Measurements from ENCODE around the gene ZNF619. TPM values are rescaled to one million over a fixed set of nuclear protein-coding genes. Genes with fewer than 3 reads are reported as not detected.

ZNF619 gene
- total and polyA plus RNA-seq, 2 of the 4 experiments (the other 2 are of a cell fraction): 2.0 to 4.8 TPM

DNA sequence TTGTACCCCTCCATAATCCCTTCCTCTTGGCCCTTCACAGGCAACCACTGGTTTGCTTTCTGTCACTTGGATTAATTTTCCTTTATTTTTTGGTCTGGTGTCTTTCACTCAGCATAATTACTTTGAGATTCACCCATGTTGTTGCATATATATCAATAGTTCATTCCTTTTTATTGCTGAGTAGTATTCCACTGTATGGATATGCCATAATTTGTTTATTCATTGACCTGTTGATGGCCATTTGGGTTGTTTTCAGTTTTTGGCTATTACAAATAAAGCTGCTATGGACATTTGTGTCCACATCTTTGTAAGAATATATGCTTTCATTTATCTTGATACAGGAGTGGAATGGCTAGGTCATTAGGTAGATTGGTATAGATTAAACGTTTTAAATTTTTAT is 41.9 kb downstream of the ZNF619 start:
- Histone ChIP-seq H2AFZ (replicated peaks; ENCODE audit: low read length, poor library complexity) (no peak overlapping the region), H3K27me3 (ENCODE audit: control insufficient read depth, insufficient read depth, low read length) (no peaks in the 10 kb centered on the region), H3K4me1 (ENCODE audit: control insufficient read depth, insufficient read depth, low read length) (0 out of 2 replicates have a peak, but pooled peaks cover 2% of the 10 kb centered on the region), H3K56ac (ENCODE audit: extremely low read depth, insufficient read depth, low read length) (no peak overlapping the region), H4K8ac (ENCODE audit: low read depth in 2 of 2, low read length in 2 of 2) (no peak overlapping the region), H4K5ac (ENCODE audit: low read depth, low read length) (no peak overlapping the region), H3K18ac (ENCODE audit: low read depth, low read length) (no peak overlapping the region), H3K9me1 (ENCODE audit: insufficient read depth, low read length) (no peaks in the 10 kb centered on the region), H3K9ac (ENCODE audit: low read depth, low read length) (no peak overlapping the region), H2BK15ac (ENCODE audit: low read depth, low read length) (no peak overlapping the region), H4K20me1 (ENCODE audit: insufficient read depth, low read length) (no peaks in the 10 kb centered on the region), H3K36me3 (ENCODE audit: control insufficient read depth, insufficient read depth, low read length) (no peaks in the 10 kb centered on the region), H3K27ac (ENCODE audit: insufficient read depth, low read length) (no peak overlapping the region), H2AK9ac (replicated peaks; ENCODE audit: low read depth, low read length, poor library complexity) (no peak overlapping the region), H2BK20ac (ENCODE audit: low read depth, low read length) (no peak overlapping the region), H4K91ac (ENCODE audit: insufficient read depth, low read depth, low read length) (no peak overlapping the region), H2BK120ac (ENCODE audit: low read depth, low read length) (no peak overlapping the region), H3K79me1 (ENCODE audit: low read depth in 1 of 2, low read length in 2 of 2) (no peaks in the 10 kb centered on the region), H3K4me2 (ENCODE audit: low read depth, low read length) (no peak overlapping the region), H2AK5ac (ENCODE audit: low read depth, low read length) (no peak overlapping the region), H2BK5ac (ENCODE audit: low read depth, low read length, poor library complexity, severe bottlenecking) (no peak overlapping the region), H3K9me3 (ENCODE audit: control insufficient read depth, insufficient read depth, low read length) (no peaks in the 10 kb centered on the region), H3K4ac (ENCODE audit: low read depth, low read length) (no peak overlapping the region), H3K4me3 (ENCODE audit: insufficient read depth, low read depth, low read length) (no peak overlapping the region), H3K23ac (ENCODE audit: low read depth, low read length) (no peak overlapping the region), H3K14ac (replicated peaks; ENCODE audit: low read depth, low read length) (no peak overlapping the region)
- no peak for TF ChIP-seq CEBPB (IDR thresholded peaks at IDR 0.05; ENCODE audit: low read depth, low read length)
- TF ChIP-seq MAFK (IDR thresholded peaks at IDR 0.05; ENCODE audit: low read depth, low read length): no peak
- TF ChIP-seq CHD1 (IDR thresholded peaks at IDR 0.05; ENCODE audit: low read depth, low read length): no peak
- TF ChIP-seq RFX5 (IDR thresholded peaks at IDR 0.05; ENCODE audit: low read depth, low read length): no peak
- TF ChIP-seq MAZ (IDR thresholded peaks at IDR 0.05; ENCODE audit: borderline replicate concordance, low read depth, low read length): no peak
- TF ChIP-seq, protein P1, sequence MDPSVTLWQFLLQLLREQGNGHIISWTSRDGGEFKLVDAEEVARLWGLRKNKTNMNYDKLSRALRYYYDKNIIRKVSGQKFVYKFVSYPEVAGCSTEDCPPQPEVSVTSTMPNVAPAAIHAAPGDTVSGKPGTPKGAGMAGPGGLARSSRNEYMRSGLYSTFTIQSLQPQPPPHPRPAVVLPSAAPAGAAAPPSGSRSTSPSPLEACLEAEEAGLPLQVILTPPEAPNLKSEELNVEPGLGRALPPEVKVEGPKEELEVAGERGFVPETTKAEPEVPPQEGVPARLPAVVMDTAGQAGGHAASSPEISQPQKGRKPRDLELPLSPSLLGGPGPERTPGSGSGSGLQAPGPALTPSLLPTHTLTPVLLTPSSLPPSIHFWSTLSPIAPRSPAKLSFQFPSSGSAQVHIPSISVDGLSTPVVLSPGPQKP (IDR thresholded peaks at IDR 0.05; ENCODE audit: borderline replicate concordance, low read depth, low read length): no peak
- no peak for TF ChIP-seq SMC3 (IDR thresholded peaks at IDR 0.05; ENCODE audit: low read depth, low read length)
- no peak for TF ChIP-seq FOS (IDR thresholded peaks at IDR 0.05; ENCODE audit: low read depth, low read length)
- TF ChIP-seq, protein P2, sequence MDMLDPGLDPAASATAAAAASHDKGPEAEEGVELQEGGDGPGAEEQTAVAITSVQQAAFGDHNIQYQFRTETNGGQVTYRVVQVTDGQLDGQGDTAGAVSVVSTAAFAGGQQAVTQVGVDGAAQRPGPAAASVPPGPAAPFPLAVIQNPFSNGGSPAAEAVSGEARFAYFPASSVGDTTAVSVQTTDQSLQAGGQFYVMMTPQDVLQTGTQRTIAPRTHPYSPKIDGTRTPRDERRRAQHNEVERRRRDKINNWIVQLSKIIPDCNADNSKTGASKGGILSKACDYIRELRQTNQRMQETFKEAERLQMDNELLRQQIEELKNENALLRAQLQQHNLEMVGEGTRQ (IDR thresholded peaks at IDR 0.05; ENCODE audit: low read depth, low read length): no peak
- TF ChIP-seq NFE2L2 (IDR thresholded peaks at IDR 0.05; ENCODE audit: low read depth, low read length): no peak
- TF ChIP-seq RAD21 (IDR thresholded peaks at IDR 0.05; ENCODE audit: low read length): no peak
- TF ChIP-seq, protein P3, sequence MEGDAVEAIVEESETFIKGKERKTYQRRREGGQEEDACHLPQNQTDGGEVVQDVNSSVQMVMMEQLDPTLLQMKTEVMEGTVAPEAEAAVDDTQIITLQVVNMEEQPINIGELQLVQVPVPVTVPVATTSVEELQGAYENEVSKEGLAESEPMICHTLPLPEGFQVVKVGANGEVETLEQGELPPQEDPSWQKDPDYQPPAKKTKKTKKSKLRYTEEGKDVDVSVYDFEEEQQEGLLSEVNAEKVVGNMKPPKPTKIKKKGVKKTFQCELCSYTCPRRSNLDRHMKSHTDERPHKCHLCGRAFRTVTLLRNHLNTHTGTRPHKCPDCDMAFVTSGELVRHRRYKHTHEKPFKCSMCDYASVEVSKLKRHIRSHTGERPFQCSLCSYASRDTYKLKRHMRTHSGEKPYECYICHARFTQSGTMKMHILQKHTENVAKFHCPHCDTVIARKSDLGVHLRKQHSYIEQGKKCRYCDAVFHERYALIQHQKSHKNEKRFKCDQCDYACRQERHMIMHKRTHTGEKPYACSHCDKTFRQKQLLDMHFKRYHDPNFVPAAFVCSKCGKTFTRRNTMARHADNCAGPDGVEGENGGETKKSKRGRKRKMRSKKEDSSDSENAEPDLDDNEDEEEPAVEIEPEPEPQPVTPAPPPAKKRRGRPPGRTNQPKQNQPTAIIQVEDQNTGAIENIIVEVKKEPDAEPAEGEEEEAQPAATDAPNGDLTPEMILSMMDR (conservative IDR thresholded peaks at IDR 0.05; ENCODE audit: low read depth, low read length): no peak
- intact Hi-C loops (cut with micrococcal nuclease) (no loop called here), dilution Hi-C loops (cut with HindIII; ENCODE audit: low sequenced_read_pairs, unreplicated experiment) (no loop called here), in situ Hi-C loops (cut with MboI; ENCODE audit: low sequenced_read_pairs) (no loop called here)
- CTCF ChIA-PET: no interaction called here
- BruUV-seq (replicated peaks): no TSS peak
- WGBS, 2 experiments (ENCODE audit: extremely low coverage in 2 of 2, insufficient read length in 1 of 2): 100% methylated on average over 1 of the region's 1 CpG; no CpG with 5 or more reads in 1 of the 2 experiments
- no peak for DNase-seq
- ATAC-seq (ENCODE audit: low read depth): no peak
- POLR2A ChIA-PET (ENCODE audit: unreplicated experiment): no interaction called here
